AG09309 (cell line): ENCODE results near the gene DENND4B.

Experiments used
- DNase-seq: peaks from one replicate; pipeline ENCODE4 v3.0.0-alpha.2; 2010; ENCODE audit warnings: low read depth
- H3K4me3 ChIP-seq: 2 replicates; pipeline ENCODE4 v1.5.1; 2011; ENCODE audit warnings: mild to moderate bottlenecking, low read depth, low read length, moderate library complexity; ENCODE audit not compliant: control insufficient read depth
- TF ChIP-seq, protein P1 (sequence below): IDR thresholded peaks from 2 replicates; pipeline ENCODE4 v1.5.1; 2011; ENCODE audit warnings: mild to moderate bottlenecking, low read depth, low read length, inconsistent platforms; ENCODE audit not compliant: insufficient read depth, control insufficient read depth; ENCODE audit errors: missing control alignments

The DENND4B gene

DNA sequence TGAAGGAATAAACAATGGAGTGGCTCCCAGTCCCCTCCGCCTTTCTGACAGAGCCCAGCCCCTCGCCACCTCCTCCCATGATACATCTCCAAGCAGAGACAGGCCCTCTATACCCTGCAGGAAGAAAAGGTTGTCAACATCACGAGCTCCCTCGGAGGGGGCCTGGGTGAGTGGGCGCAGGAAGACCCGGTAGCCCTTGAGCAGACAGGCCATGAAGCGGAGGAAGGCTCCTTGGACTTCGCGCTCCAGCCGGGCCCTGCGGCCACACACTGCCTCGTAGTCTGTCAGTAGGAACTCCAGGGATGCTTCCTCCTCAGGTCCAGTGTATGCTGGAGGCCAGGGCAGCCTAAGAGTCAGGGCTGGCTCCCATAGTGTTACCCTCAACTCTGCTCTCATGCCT lies 7.0 kb downstream of the DENND4B start:
- DNase-seq = no peak
- TF ChIP-seq, protein P1, sequence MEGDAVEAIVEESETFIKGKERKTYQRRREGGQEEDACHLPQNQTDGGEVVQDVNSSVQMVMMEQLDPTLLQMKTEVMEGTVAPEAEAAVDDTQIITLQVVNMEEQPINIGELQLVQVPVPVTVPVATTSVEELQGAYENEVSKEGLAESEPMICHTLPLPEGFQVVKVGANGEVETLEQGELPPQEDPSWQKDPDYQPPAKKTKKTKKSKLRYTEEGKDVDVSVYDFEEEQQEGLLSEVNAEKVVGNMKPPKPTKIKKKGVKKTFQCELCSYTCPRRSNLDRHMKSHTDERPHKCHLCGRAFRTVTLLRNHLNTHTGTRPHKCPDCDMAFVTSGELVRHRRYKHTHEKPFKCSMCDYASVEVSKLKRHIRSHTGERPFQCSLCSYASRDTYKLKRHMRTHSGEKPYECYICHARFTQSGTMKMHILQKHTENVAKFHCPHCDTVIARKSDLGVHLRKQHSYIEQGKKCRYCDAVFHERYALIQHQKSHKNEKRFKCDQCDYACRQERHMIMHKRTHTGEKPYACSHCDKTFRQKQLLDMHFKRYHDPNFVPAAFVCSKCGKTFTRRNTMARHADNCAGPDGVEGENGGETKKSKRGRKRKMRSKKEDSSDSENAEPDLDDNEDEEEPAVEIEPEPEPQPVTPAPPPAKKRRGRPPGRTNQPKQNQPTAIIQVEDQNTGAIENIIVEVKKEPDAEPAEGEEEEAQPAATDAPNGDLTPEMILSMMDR = no peak
- H3K4me3 ChIP-seq = no peak overlapping the region

DNA sequence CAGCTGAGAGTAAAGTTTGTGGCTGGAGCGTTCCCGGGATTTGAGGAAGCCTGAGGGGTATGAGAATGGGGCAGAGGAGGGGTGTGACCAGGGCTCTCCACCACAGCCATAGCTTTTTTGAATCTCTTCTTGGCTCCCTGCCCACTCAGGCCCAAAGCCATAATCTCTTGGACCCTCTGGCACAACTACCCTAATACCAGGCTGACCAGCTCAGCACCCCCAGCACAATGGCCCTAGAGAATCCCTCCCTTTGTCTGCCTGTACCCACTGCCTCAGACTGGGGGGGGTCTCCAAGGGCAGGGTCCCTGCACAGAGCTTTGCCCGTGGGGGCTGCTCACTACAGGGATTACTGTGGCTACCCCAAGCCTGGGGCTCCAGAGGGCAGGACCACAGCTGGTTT lies 7.5 kb downstream of the DENND4B start:
- TF ChIP-seq, protein P1 = no peak
- DNase-seq = no peak
- H3K4me3 ChIP-seq = no peak overlapping the region

DNA sequence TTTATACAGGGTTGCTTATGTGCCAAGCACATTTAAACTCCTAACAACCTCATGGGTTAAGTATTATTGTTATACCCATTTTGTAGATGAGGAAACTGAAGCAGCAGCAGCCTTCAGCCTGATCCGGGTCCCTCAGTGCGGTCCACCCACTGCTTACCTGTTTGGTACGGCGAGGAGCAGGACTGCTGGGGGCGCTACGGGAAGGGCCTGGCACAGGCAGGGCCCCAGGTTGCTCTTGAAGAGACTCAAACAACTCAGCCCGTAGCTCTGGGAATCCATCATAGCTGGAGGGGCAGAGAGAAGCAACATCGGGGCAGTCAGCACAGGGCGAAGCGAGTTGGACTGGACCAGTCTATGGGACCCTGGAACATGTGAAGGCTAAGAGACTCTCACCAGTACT lies 9.2 kb downstream of the DENND4B start:
- TF ChIP-seq, protein P1 = no peak
- DNase-seq = no peak
- H3K4me3 ChIP-seq = no peak overlapping the region

DNA sequence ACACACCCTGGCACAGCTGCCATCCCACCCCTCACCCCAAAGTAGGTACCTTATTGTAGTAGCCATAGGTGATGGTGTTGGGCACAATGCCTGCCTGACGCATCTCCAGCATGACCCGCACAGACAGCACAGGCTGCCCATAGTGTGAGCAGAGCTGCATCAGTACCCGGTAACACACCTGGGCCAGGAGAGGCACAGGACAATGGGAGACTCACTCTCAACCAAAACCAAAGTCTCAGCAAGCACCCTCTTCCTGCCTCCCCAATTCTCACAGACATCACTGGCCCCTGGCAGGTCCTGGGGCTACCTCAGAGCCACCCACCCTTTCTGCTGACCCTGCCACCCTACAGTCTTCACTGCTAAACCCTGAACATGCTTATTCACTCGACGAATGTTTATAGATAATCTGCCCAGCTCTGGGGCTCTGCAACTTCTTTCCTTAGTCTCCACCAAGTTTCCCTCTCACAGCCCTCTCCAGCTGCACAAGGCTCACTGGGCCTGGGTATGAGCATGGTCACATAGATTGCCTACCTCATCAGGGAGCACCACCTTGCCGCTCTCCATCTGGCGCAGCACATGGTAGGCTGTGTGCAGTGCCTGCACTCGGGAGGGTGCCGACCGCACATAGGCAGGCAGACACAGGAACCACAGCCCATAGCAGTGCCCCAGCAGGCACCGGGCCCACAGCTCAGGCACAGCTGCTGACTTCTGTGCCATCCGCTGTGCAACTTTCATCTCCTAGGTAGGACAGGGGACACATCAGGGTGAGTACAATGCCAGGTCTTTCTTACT lies 10.3 kb downstream of the DENND4B start:
- no peak overlapping the region for H3K4me3 ChIP-seq
- TF ChIP-seq, protein P1 = no peak
- DNase-seq = no peak

DNA sequence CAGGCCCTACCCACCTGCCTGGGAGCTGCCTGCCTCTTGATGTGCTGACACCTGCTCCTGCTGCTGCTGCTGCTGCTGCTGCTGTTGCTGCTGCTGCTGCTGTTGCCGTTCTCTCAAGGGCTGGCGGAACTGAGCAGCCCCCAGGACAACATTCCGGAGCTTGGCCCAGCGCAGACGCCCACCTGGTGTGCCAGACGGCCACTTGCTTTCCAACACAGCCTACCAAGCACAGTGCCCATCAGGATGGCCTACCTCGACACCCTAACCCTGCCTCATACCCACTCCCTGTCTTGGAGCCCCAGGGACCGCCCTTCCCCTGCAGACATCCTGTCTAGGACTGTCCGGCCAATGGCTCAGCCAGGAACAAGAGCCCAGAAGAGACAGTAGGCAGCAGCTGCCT lies 11.8 kb downstream of the DENND4B start:
- TF ChIP-seq, protein P1 = no peak
- no peak for DNase-seq
- H3K4me3 ChIP-seq = no peak overlapping the region

DNA sequence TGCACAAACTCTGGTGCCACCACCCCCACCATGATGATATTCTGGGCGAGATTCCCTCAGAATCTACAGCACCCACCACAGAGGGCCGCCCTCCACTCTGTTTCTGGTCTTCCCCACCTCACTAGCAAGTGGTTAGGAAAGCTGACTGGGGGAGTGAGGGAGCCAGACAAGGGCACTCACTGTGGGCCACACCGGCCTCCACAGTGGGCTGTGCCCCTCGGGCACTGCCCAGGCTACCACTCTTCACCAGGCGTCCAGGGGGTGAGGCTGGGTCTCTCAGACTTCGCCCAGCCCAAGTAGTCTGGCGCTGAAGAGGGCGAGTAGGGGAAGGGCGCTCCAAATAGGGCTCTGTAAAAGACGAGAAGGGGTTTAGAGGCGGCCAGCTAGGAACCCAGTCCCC lies 12.6 kb downstream of the DENND4B start:
- no peak for DNase-seq
- TF ChIP-seq, protein P1 = no peak
- no peak overlapping the region for H3K4me3 ChIP-seq
